Lung microvascular endothelial cell (primary cell): ENCODE measurements around the gene AK5. TPM values are rescaled to one million over a fixed set of nuclear protein-coding genes. Genes with fewer than 3 reads are reported as not detected.
A peak's percentile ranks its signal among the peaks of the same experiment; 100 is the strongest.

Experiments used
- DNase-seq, 2 donors: peaks; one replicate each; pipeline versions ENCODE4 v3.0.0 to v3.0.0-alpha.2; 2010; ENCODE audit warnings: low read depth in 2 of 2
- total RNA-seq: library from RNA; depleted of rRNA; stranded (reverse); fragments of >200 nt; gene quantifications from 2 replicates; pipeline ENCODE4 v1.2.1, GENCODE V29; 2014

Gene AK5, protein sequence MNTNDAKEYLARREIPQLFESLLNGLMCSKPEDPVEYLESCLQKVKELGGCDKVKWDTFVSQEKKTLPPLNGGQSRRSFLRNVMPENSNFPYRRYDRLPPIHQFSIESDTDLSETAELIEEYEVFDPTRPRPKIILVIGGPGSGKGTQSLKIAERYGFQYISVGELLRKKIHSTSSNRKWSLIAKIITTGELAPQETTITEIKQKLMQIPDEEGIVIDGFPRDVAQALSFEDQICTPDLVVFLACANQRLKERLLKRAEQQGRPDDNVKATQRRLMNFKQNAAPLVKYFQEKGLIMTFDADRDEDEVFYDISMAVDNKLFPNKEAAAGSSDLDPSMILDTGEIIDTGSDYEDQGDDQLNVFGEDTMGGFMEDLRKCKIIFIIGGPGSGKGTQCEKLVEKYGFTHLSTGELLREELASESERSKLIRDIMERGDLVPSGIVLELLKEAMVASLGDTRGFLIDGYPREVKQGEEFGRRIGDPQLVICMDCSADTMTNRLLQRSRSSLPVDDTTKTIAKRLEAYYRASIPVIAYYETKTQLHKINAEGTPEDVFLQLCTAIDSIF
- 20.9 and 21.2 TPM in 2 replicates for total RNA-seq

DNA sequence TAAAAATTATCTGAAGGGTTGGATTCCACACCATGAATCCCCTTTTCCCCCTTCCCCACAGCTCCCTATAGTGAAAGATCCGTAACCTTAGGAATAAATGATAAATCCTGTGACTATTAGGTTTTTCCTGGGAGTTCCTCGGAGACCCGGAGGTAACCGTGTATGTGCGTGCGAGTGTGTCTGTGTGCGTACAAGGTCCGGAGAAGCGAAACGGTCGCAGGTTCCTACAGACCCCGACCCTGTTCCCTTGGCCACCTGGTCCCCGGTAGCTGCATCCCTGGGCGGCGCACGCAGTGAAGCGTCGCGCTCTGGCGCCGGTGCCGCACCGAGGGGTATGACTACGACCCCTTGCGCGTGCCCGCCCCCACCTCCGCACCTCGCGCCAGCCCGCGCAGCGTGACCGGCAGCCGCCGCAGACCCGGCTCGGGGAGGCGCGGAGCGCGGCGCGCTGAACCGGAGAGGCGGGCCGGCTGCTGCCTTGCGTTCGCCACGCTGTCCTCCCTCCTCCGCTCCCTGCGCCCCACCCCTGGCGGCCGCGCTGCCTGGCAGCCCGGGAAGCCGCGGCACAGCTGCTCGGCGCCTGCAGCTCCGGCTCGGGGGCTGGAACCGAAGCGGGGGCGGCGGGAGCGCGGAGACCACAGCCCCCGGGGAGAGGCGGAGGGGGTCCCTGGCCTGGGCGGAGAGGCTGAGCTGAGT is at the start of gene AK5:
AK5 (plus strand) TSS at position 529 of the 696 bp plus-strand sequence. CDS start 295 bp downstream, outside the sequence.
- peak; percentile 61 to 70 for DNase-seq

DNA sequence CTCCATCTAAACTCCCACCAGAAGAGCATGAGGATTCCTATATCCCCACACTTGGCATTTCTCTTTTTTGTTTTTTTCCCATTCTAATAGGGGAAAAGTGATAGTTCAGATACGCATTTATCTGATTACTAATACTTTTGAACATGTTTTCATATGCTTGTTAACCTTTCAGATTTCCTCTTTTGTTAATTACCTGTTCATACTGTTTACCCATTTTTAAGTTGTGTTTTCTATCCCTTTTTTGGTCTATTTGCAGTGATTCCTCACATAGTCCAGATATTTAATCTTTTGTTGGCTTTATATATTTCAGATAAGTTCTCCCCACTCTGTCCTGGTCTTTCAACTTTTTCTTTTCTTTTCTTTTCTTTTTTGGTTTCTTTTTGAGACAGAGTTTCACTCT is 49.0 kb upstream of the AK5 start:
- DNase-seq = no peak

DNA sequence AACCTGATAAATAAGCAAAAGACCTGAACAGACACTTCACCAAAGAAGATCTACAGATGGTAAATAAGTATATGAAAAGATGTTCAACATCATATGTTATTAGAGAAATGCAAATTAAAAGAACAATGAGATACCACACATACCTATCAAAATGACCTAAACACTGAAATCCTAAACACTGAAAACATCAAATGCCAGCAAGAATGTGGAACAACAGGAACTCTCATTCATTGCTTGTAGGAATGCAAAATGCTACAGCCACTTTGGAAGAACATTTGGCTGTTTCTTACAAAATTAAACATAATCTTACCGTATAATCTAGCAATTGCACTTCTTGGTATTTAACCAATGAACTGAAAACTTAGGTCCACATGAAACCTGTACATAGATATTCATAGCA is 47.7 kb upstream of the AK5 start:
- no peak for DNase-seq

DNA sequence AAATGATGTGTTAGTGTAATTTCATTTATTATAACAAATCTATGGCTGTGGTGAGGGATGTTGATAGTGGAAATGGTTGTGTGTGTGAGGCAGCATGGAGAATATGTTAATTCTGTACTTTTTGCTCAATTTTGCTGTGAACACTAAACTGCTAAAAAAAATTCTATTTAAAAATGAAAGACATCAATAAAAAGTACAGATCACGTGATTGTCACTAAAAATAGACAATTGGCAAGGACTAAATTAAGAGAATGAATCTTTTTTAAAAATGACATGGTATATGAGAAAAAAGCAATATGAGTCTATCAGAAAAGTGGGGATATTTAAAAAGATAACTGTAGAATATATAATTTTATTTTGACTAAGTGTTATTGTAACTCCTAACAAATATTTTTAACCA is 46.9 kb upstream of the AK5 start:
- no peak for DNase-seq

DNA sequence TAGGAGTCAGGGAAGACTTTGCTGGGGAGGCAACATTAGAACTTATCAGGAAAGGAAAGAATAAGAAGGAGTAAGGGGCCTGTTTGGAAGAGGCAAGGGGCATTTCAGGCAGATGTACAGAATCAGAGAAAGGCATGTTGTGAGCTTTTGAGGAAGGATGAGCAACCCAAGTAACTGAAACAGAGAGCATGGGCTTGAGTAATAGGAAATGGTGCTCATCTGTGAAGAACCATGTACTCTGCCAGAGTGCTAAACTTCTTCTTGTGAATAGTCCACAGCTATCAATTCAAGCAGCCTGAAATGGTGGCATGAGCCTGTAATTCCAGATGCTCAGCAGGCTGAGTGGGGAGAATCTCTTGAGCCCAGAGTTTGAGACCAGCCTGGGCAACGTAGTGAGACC is 43.4 kb upstream of the AK5 start:
- no peak for DNase-seq

DNA sequence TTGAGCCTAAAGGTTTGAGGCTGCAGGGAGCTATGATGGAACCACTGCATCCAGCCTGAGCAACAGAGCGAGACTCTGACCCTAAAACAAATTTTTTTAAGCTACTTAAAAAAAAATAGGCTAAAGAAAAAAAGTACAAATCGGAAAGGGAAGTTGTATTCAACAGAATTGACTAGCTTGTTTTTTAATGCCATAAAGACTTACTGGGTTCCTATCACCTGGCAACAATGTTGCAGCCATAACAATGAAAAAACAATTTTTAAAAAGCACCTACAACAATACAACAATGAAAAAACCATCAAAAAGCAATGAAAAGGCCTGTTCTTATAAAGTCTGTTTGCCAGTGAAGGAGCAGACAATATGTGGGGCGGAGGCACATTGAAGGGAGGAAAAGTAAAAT is 42.5 kb upstream of the AK5 start:
- DNase-seq = peak in 1 of 2 donors; percentile 1

DNA sequence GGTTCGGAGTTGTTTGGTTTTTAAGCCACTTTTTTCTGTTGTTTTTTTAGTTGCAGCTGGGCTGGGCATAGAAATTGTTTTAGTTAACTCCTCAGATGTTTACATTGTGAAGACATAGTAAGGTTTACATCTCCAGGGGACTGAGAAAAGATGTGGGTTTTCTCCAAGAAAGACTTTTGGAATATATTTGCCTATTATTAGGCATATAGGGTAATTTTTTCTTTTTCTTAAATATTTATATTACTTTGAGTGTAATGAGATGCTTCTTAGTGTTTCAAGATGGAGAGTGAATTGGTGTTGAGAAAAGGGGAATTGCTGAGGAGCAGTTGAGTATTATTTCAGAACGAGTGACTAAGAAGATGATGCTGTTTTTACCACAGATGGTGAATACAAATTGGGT is 36.0 kb upstream of the AK5 start:
- DNase-seq = no peak

DNA sequence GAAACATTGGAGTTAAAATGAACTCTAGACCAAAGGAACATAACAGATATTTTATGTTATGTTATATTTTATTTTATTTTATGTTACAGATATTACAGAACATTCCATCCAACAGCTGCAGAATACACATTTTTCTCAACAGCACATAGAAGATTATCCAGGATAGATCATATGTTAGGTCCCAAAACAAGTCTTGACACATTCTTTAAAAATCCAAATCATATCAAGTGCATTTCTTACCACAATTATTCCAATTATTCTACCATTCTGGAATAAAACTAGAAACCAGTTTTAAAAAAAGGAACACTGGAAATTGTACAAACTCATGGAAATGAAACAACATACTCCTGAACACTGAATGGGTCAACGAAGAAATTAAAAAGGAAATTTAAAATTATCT is 31.7 kb upstream of the AK5 start:
- DNase-seq = no peak

DNA sequence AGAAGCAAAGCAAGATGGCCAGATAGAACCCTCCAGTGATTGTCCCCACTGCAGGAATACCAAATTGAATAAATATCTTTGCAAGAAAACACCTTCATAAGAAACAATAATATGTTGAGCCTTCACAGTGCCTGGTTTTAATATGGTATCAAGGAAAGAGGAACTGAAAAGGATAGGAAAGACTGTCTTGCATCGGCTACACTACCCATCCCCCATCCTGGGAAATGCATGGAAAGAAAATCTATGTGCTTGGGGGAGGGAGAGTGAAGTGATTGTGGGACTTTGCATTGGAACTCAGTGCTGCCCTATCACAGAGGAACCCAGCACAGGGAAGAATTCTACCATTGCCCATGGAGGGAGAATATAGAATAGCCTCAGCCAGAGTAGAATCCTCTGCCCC is 28.6 kb upstream of the AK5 start:
- DNase-seq = no peak

DNA sequence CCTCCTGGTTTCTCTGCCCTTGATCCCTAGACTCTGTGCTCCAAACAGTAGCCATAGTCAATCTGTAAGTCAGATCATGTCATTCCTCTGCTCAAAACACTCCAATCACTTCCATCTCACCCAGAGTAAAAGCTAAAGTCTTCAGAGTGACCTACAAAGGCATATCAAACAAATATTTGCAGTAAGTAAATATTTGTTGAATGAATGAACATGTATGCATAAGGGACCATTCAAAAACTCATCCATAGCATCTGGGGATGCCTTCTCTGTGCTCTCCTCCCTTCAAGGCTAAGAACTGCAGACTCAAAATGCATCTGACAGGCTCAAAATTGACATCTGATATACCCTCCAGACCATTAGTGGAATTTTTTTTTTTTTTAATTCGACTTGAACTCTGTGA is 18.1 kb upstream of the AK5 start:
- DNase-seq = no peak

DNA sequence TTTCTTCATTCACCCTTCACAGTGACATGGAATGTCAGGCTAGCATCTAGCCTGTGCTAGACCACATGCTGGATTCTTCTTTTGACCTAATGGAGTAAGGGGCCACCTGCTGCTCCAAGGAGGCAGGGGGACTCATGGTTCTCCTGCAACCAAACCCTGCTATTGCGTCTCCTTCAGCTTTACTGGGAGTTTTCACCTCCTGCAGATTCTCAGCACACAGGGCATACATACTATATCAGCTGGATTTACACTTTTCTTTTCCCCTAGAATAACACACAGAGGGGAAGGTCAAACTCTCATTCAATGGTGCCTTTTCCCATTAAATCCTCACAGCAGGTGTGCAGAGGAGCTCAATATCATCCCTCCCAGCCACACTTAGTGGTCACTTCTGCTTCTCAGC is 16.6 kb upstream of the AK5 start:
- no peak for DNase-seq

DNA sequence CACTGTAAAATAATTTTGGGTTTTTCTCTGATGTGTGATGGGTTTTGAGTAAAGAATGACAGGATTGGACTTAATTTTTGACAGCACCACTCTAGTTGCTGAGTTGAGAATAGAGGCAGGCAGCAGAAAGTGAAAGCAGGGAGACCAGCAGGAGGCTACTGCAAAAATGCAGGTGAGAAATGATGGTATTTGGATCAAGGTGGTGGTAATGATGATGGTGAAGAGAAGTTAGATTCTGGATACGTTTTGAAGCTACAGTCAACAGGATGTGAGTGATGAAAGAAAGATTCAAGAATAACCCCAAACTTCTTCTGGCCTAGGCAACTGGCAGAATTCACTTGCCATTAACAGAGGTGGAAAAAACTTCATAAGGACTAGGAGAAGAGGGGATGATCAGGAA is 14.8 kb upstream of the AK5 start:
- DNase-seq = no peak

DNA sequence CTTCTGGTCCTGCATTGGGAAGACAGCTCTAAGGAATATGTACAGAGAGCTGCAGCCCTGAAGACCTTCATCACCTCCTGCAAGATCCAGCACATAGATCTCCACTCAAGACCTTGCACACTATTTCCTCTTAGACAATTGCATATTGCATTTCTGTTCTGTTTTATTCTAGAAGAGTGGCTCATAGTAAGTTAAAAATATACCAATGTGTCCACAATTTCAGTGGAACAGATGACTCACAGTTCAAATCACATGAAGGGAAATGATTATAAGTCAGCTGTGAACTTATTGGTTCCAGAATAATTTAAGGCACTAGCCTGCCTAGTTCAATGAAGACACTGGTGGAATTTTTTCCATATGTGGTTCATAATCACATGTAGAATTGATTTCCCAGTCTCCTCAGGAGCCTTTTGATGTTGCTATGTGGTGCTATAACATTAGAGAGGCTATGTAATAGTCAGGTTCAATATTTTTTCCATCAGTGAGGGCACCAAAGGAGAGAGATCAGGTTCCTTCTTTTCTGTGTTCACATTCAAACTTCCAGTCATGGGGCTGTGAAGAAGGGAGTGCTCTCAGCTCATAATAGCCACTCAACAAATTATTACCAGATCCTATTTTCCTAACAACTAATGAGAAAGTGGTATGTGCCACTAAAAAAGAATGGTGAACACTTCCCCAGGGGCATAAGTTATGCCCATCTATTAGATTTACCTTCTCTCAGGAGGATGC is 9.8 kb upstream of the AK5 start:
- DNase-seq = peak; percentile 72 to 85

DNA sequence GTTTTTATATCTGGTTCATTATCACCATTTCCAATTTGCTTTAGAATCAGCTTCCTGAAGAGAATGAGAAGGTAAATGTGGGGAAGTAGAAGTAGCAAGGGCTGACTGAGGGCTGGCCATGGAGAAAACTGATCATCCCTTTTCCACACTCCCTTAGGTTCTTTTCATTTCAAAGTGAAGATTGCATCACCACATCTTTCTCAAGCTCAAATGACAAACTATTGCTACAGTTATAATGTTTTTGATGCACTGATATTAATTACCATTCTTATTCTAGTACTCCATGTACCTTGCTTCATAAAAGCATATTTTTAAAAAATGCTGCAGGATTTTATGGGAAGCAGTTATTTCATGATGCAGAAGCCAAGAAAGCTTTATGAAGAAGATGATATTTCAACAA is 7.9 kb upstream of the AK5 start:
- no peak for DNase-seq

DNA sequence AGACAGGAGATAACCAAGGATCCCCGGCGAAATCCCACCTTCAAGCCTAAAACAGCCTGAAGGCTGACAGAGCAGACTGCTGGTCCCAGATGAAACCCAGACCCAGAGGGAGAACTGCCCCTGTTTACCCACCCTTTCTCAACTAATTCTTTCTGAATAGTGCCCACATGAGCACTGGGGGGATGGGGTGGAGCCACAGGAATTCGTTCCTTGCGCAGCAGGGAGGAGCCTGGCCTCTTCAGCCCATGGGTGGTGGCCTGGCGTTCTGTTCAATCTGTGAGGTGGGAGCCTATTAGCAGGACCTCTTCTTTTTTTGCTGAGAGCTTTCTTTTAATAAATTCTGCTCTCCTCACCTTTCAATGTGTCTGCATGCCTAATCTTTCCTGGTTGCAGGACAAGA is 6.6 kb upstream of the AK5 start:
- no peak for DNase-seq

DNA sequence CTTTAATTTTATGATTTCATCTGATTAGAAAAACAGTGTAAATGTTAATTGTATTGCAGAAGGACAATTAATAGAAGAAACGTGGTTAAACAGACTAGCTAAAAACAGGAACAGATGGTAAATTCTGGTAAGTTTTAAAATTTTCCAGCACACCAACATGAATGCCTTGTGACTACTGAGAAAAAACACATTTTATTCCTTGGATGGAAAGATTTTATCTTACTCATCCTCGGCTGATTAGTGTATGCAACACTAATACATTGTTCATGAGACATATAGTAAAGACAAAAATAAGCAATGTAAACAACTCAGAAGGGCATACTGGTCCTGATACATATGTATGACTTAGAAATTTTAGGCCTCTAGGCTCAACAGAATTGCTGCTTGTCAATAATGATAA is 4.9 kb upstream of the AK5 start:
- DNase-seq = no peak

DNA sequence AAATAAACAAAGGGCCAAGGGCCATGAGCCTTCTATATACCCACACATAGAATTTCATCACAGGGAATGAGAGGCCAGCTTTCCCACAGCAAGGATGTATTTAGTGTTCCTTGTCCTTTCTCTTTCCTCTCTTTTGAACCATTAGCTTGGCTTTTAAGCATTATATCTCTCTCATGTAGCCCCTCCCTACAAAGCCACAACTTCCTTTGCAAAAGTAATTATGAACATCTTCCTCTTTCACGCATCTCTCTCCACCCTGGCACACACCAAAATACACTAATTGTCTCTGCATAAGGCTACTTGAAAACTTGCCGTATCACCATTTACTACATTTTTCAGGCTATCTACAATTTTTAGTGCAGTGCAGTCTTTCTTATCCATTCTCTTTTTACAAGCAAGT is 1.9 kb upstream of the AK5 start:
- no peak for DNase-seq

DNA sequence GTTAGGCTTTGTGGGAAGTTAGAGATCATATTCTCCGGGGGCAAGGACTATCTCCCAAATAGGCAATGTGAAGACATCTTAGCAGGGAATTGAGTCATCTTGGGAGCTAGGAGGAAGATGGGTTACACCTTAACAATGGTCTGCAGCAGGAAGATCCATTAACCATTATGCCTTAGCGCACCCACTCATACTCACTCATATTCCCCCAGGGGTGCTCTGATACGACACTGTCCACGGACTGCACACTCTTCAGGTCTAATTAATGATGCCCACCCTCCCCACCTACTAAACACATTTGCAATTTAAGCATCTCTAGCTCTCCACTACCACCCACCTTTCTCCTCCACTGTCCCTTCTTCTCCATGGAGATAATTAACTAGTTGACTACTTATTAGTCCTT is 857 bp upstream of the AK5 start:
- DNase-seq = no peak

DNA sequence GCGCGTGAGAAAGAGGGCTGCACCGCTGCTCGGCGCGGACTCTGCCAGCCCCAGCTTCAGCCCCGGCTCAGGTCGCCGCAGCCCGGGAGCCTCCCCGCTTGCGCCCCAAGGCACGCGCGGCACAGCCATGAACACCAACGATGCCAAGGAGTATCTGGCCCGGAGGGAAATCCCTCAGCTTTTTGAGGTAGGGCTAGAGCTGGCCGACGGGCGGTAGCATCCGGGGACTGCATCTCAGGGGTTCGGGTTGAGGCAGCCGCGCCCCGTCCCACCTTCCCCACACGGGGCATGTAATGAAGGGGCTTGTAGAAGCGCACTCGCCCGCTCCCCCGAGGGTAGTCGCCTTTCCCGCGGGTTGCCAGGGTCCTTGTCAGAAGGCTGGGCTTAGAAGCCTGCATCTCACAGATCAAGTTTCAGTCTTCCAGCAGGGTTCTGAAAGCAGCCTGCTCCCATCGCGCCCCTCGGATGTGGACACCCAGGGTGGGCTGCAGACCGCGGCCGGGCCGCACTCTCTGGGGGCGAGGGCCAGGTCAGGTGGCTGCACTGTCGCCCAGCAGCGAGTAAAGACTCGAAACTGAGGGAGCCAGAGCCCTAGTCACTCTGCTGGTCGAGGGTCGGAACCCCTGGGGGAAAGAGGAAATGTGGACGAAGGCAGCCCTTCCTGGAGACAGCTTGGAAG is 507 bp downstream of the AK5 start:
- peak in 1 of 2 donors; percentile 20 for DNase-seq

DNA sequence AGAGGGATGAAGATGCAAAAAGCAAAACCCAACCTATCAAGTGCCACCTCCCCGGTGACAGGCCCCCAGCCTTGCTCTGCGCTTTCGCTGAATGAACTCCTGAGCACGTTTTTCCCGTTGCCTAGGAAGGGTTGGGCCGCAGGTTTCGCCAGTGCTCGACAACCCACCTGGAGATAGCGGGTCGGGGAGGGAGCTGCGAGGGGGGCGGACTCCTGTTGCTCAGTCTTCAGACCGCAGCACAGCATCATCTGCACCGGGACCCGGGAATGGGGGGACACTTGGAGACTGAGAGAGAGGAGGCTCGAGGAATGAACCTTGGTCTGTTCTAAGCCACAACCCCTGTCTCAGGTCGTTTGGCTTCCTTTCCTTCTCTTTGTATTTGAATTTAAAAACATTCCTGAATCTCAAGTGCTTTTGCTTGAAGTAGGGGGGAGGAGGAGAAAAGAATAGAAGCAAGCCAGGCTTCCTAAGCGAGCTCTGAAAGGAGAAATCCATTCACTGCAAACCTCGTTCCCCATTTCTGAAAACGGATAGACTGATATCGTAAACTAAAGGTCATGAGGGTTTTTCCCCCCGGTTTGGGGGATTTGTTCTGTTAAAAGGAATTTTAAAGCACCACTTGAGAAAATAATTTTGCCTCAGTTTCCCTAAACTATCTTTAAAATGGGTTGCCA is 1.2 kb downstream of the AK5 start:
- peak; percentile 17 to 41 for DNase-seq
